ENCODE results near the gene FCHO2.

The FCHO2 gene

GRCh38 chr5:73136055-73136562 is 180.3 kb downstream of the FCHO2 start:
- TF ChIP-seq EZH2phosphoT487 (IDR thresholded peaks at IDR 0.05; ENCODE audit: borderline replicate concordance): no peak
- TF ChIP-seq, protein P1, sequence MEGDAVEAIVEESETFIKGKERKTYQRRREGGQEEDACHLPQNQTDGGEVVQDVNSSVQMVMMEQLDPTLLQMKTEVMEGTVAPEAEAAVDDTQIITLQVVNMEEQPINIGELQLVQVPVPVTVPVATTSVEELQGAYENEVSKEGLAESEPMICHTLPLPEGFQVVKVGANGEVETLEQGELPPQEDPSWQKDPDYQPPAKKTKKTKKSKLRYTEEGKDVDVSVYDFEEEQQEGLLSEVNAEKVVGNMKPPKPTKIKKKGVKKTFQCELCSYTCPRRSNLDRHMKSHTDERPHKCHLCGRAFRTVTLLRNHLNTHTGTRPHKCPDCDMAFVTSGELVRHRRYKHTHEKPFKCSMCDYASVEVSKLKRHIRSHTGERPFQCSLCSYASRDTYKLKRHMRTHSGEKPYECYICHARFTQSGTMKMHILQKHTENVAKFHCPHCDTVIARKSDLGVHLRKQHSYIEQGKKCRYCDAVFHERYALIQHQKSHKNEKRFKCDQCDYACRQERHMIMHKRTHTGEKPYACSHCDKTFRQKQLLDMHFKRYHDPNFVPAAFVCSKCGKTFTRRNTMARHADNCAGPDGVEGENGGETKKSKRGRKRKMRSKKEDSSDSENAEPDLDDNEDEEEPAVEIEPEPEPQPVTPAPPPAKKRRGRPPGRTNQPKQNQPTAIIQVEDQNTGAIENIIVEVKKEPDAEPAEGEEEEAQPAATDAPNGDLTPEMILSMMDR (conservative IDR thresholded peaks at IDR 0.05; ENCODE audit: low read length): no peak
- Histone ChIP-seq H3K79me2 (ENCODE audit: insufficient read depth, low read length) (no peaks in the 10 kb centered on the region), H3K9me2 (replicated peaks; ENCODE audit: low read depth, low read length) (no peaks in the 10 kb centered on the region), H3K4me3 (ENCODE audit: low read length, poor library complexity, severe bottlenecking) (no peak overlapping the region), H3F3A (ENCODE audit: low read depth) (no peaks in the 10 kb centered on the region), H3K4me1 (ENCODE audit: insufficient read depth, low read length, poor library complexity, severe bottlenecking) (no peaks in the 10 kb centered on the region), H4K20me1 (ENCODE audit: insufficient read depth, low read length, poor library complexity, severe bottlenecking) (no peaks in the 10 kb centered on the region), H2AFZ (ENCODE audit: low read length) (no peak overlapping the region), H3K27me3 (ENCODE audit: insufficient read depth, low read length, poor library complexity, severe bottlenecking) (peaks cover 4% of the 10 kb centered on the region), H3K4me2 (ENCODE audit: low read depth, low read length, poor library complexity, severe bottlenecking) (no peak overlapping the region), H3K9me3 (ENCODE audit: insufficient read depth, low read depth, low read length) (no peaks in the 10 kb centered on the region), H3K36me3 (ENCODE audit: insufficient read depth, low read length) (no peaks in the 10 kb centered on the region), H3K9ac (ENCODE audit: low read depth, low read length, poor library complexity, severe bottlenecking) (no peak overlapping the region)

DNA sequence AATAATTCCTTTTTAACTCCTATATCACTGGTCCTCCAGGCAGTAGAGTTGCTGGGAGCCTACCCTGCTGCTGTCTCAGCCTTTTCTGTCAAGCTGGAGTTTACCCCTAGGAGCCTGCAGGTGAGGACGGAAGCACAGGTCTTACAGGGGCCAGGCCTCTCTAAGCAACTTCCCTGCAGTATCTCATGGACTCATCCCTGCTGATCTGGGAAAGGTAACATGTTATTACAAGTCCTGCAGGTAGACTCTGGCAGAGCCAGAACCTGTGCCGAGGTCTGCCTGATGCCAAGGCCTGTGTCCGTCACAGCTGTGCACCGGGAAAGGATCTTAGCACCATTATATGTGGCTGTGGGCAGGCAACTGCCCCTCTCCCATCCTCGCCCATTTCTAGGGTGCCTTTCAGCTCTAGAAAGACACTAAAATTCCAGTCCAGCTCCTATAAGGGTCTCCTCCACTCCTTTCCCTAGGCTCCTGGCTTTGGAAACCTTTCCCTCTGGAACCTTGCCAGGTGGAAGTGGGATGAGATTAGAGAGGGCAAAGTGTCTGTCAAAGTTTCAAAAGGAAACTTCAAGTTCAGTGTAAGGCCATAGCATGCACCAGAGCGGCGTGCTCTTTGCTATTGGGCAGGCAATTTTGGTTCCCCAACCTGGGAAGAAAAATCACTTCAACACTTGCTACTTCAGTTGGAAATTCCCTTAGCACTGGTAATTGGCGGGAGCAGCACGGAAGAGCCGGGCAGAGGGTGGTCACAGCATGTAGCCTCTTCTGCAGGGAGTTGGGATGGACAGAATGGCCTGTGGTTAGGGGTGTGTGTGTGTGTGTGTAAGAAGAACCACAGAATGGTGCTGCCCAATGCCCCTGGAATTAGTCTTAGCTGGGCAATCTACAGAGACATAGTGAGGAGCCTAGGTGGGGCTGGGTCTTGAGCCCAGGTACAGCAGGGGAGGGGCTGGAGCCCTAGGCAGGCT is 182.0 kb downstream of the FCHO2 start:
- Histone ChIP-seq H3K4me1 (ENCODE audit: insufficient read depth, low read length, poor library complexity, severe bottlenecking) (no peaks in the 10 kb centered on the region), H3K9me2 (replicated peaks; ENCODE audit: low read depth, low read length) (no peaks in the 10 kb centered on the region), H3K79me2 (ENCODE audit: insufficient read depth, low read length) (no peaks in the 10 kb centered on the region), H2AFZ (ENCODE audit: low read length) (no peak overlapping the region), H3K9ac (ENCODE audit: low read depth, low read length, poor library complexity, severe bottlenecking) (no peak overlapping the region), H3K9me3 (ENCODE audit: insufficient read depth, low read depth, low read length) (no peaks in the 10 kb centered on the region), H4K20me1 (ENCODE audit: insufficient read depth, low read length, poor library complexity, severe bottlenecking) (no peaks in the 10 kb centered on the region), H3K4me2 (ENCODE audit: low read depth, low read length, poor library complexity, severe bottlenecking) (no peak overlapping the region), H3K27me3 (ENCODE audit: insufficient read depth, low read length, poor library complexity, severe bottlenecking) (peaks cover 4% of the 10 kb centered on the region), H3K4me3 (ENCODE audit: low read length, poor library complexity, severe bottlenecking) (no peak overlapping the region), H3K36me3 (ENCODE audit: insufficient read depth, low read length) (no peaks in the 10 kb centered on the region), H3F3A (ENCODE audit: low read depth) (no peaks in the 10 kb centered on the region)
- TF ChIP-seq, protein P1 (conservative IDR thresholded peaks at IDR 0.05; ENCODE audit: low read length): no peak
- no peak for TF ChIP-seq EZH2phosphoT487 (IDR thresholded peaks at IDR 0.05; ENCODE audit: borderline replicate concordance)

DNA sequence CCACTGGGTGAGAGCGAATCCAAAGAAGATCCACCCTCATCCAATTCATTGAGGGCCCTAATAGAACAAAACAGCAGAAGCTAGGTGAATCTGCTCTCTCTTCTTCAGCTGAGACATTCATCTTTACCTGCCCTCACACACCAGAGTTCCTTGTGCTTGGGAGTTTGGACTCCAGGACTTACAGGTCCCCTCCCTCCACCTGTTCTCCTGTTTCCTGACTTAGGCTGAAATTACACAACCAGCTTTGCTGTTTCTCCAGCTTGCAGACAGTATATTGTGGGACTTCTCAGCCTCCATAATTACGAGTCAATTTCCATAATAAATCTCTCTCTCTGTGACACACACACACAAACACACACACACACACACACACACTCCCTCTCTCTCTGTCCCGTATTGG is 183.6 kb downstream of the FCHO2 start:
- Histone ChIP-seq H2AFZ (ENCODE audit: low read length) (no peak overlapping the region), H3K79me2 (ENCODE audit: insufficient read depth, low read length) (no peaks in the 10 kb centered on the region), H3K4me3 (ENCODE audit: low read length, poor library complexity, severe bottlenecking) (no peak overlapping the region), H3F3A (ENCODE audit: low read depth) (no peaks in the 10 kb centered on the region), H3K9me2 (replicated peaks; ENCODE audit: low read depth, low read length) (no peaks in the 10 kb centered on the region), H4K20me1 (ENCODE audit: insufficient read depth, low read length, poor library complexity, severe bottlenecking) (no peaks in the 10 kb centered on the region), H3K9me3 (ENCODE audit: insufficient read depth, low read depth, low read length) (no peaks in the 10 kb centered on the region), H3K27me3 (ENCODE audit: insufficient read depth, low read length, poor library complexity, severe bottlenecking) (peaks cover 4% of the 10 kb centered on the region), H3K9ac (ENCODE audit: low read depth, low read length, poor library complexity, severe bottlenecking) (no peak overlapping the region), H3K36me3 (ENCODE audit: insufficient read depth, low read length) (no peaks in the 10 kb centered on the region), H3K4me1 (ENCODE audit: insufficient read depth, low read length, poor library complexity, severe bottlenecking) (no peaks in the 10 kb centered on the region), H3K4me2 (ENCODE audit: low read depth, low read length, poor library complexity, severe bottlenecking) (no peak overlapping the region)
- TF ChIP-seq, protein P1 (conservative IDR thresholded peaks at IDR 0.05; ENCODE audit: low read length): no peak
- no peak for TF ChIP-seq EZH2phosphoT487 (IDR thresholded peaks at IDR 0.05; ENCODE audit: borderline replicate concordance)

Measured in Loucy (cell line).